IMR-90 (cell line): ENCODE data around the gene CNDP2. TPM values are rescaled to one million over a fixed set of nuclear protein-coding genes. Genes with fewer than 3 reads are reported as not detected.

ENCODE experiments used
- ATAC-seq: fragments of 200-7000 bp; cut with Tn5 transposase; 2 replicates; pipeline ENCODE4 v1.9.1; 2020; ENCODE audit warnings: low read depth, mild to moderate bottlenecking, moderate library complexity
- BruUV-seq: library from RNA; stranded (reverse); fragments of 400-500 nt; replicated peaks from 2 replicates; lab custom pipeline; 2021; lab: Mats Ljungman, UMichigan
- CTCF ChIA-PET: fragments of 300-600 bp; formaldehyde crosslinking; extraction: SDS; loops from one replicate; lab custom pipeline; 2021; ENCODE audit warnings: antibody characterized with exemption; lab: Yijun Ruan, JAX
- POLR2A ChIA-PET: fragments of 300-600 bp; sonication (Branson Sonifier 250); formaldehyde crosslinking; loops from one replicate; lab custom pipeline; 2022; ENCODE audit warnings: antibody characterized with exemption; ENCODE audit not compliant: unreplicated experiment; lab: Charles Lee
- DNase-seq: peaks from one replicate; pipeline ENCODE4 v3.0.0; 2013
- H2AFZ ChIP-seq: replicated peaks from 2 replicates; pipeline ENCODE3; 2013; ENCODE audit warnings: low read length, mild to moderate bottlenecking; ENCODE audit not compliant: poor library complexity
- H2AK5ac ChIP-seq: 2 replicates; pipeline ENCODE4 v1.6.1; 2013; ENCODE audit warnings: low read depth, low read length, inconsistent platforms
- H2AK9ac ChIP-seq: replicated peaks from 2 replicates; pipeline ENCODE3; 2013; ENCODE audit warnings: mild to moderate bottlenecking, low read depth, low read length, moderate library complexity; ENCODE audit not compliant: poor library complexity
- H2BK120ac ChIP-seq: 2 replicates; pipeline ENCODE4 v1.6.1; 2013; ENCODE audit warnings: low read depth, low read length, inconsistent platforms
- H2BK15ac ChIP-seq: 3 replicates; pipeline ENCODE4 v1.6.1; 2013; ENCODE audit warnings: low read depth, low read length, inconsistent platforms
- H2BK20ac ChIP-seq: 2 replicates; pipeline ENCODE4 v1.6.1; 2013; ENCODE audit warnings: low read depth, mild to moderate bottlenecking, inconsistent platforms, low read length, moderate library complexity
- H2BK5ac ChIP-seq: 2 replicates; pipeline ENCODE4 v1.6.1; 2013; ENCODE audit warnings: mild to moderate bottlenecking, low read depth, low read length, inconsistent platforms; ENCODE audit not compliant: poor library complexity, severe bottlenecking
- H3K14ac ChIP-seq: replicated peaks from 2 replicates; pipeline ENCODE4 v1.6.1; 2013; ENCODE audit warnings: low read depth, low read length, inconsistent platforms
- H3K18ac ChIP-seq: 2 replicates; pipeline ENCODE4 v1.6.1; 2013; ENCODE audit warnings: low read depth, low read length, control low read depth
- H3K23ac ChIP-seq: 2 replicates; pipeline ENCODE4 v1.6.1; 2013; ENCODE audit warnings: low read depth, low read length, inconsistent platforms
- H3K27ac ChIP-seq: 2 replicates; pipeline ENCODE4 v1.5.1; 2013; ENCODE audit warnings: mild to moderate bottlenecking, control low read depth, low read length; ENCODE audit not compliant: insufficient read depth
- H3K27me3 ChIP-seq: 2 replicates; pipeline ENCODE4 v1.6.1; 2013; ENCODE audit warnings: low read length; ENCODE audit not compliant: control insufficient read depth, insufficient read depth
- H3K36me3 ChIP-seq: 2 replicates; pipeline ENCODE4 v1.6.1; 2013; ENCODE audit warnings: low read length, mixed read lengths; ENCODE audit not compliant: control insufficient read depth, insufficient read depth
- H3K4ac ChIP-seq: 2 replicates; pipeline ENCODE4 v1.6.1; 2013; ENCODE audit warnings: low read depth, low read length, inconsistent platforms
- H3K4me1 ChIP-seq: 2 replicates; pipeline ENCODE4 v1.6.1; 2013; ENCODE audit warnings: low read length, mixed read lengths; ENCODE audit not compliant: control insufficient read depth, insufficient read depth
- H3K4me2 ChIP-seq: 2 replicates; pipeline ENCODE4 v1.6.1; 2013; ENCODE audit warnings: low read depth, mild to moderate bottlenecking, control low read depth, low read length, moderate library complexity
- H3K4me3 ChIP-seq: 2 replicates; pipeline ENCODE4 v1.5.1; 2013; ENCODE audit warnings: low read depth, mild to moderate bottlenecking, control low read depth, low read length, moderate library complexity; ENCODE audit not compliant: insufficient read depth
- H3K56ac ChIP-seq: 2 replicates; pipeline ENCODE4 v1.6.1; 2013; ENCODE audit warnings: low read length, inconsistent platforms; ENCODE audit not compliant: insufficient read depth; ENCODE audit errors: extremely low read depth
- H3K79me1 ChIP-seq, 2 experiments: 2 replicates each; pipeline ENCODE4 v1.6.1; 2013; ENCODE audit warnings: low read length in 2 of 2, inconsistent platforms in 1 of 2, low read depth in 1 of 2
- H3K9ac ChIP-seq: 2 replicates; pipeline ENCODE4 v1.6.1; 2013; ENCODE audit warnings: low read depth, low read length, control low read depth
- H3K9me1 ChIP-seq: 2 replicates; pipeline ENCODE4 v1.6.1; 2013; ENCODE audit warnings: low read length, inconsistent platforms; ENCODE audit not compliant: insufficient read depth
- H3K9me3 ChIP-seq: 2 replicates; pipeline ENCODE4 v1.6.1; 2013; ENCODE audit warnings: low read length; ENCODE audit not compliant: control insufficient read depth, insufficient read depth
- H4K20me1 ChIP-seq: 2 replicates; pipeline ENCODE4 v1.6.1; 2013; ENCODE audit warnings: low read length, inconsistent platforms; ENCODE audit not compliant: insufficient read depth
- H4K5ac ChIP-seq: 2 replicates; pipeline ENCODE4 v1.6.1; 2013; ENCODE audit warnings: mild to moderate bottlenecking, low read depth, low read length, control low read depth
- H4K8ac ChIP-seq, 2 experiments: 2 replicates each; pipeline ENCODE4 v1.6.1; 2013; ENCODE audit warnings: low read depth in 2 of 2, low read length in 2 of 2, control low read depth in 1 of 2, inconsistent platforms in 1 of 2
- H4K91ac ChIP-seq: 2 replicates; pipeline ENCODE4 v1.6.1; 2013; ENCODE audit warnings: low read depth, low read length, inconsistent platforms; ENCODE audit not compliant: insufficient read depth
- BHLHE40 ChIP-seq: fragments of 150-350 bp; IDR thresholded peaks from 2 replicates; pipeline ENCODE4 v1.6.1; 2016; ENCODE audit warnings: mild to moderate bottlenecking, low read depth, low read length
- CHD1 ChIP-seq: IDR thresholded peaks from 2 replicates; pipeline ENCODE4 v1.6.1; 2012; ENCODE audit warnings: low read depth, low read length, improper control_type of control experiment
- NFE2L2 ChIP-seq: fragments of 150-350 bp; IDR thresholded peaks from 2 replicates; pipeline ENCODE4 v1.6.1; 2016; ENCODE audit warnings: low read depth, mild to moderate bottlenecking, low read length
- RAD21 ChIP-seq: IDR thresholded peaks from 2 replicates; pipeline ENCODE4 v1.6.1; 2012; ENCODE audit warnings: low read length, improper control_type of control experiment
- WGBS, 2 experiments: methylation state at CpG; one replicate each; pipeline versions ENCODE4 v1.1.5 to v1.1.7; 2013; ENCODE audit warnings: missing lambda C conversion rate in 2 of 2; ENCODE audit not compliant: insufficient read length in 1 of 2; ENCODE audit errors: extremely low coverage in 2 of 2; 5-methylcytosine and 5-hydroxymethylcytosine counted together
- dilution Hi-C: fragments of 300-500 bp; cut with HindIII; formaldehyde crosslinking; loops from one replicate; pipeline ENCODE4 v1.14.3; 2018; ENCODE audit warnings: low sequenced_read_pairs; ENCODE audit not compliant: unreplicated experiment
- in situ Hi-C: fragments of 300-500 bp; cut with MboI; formaldehyde crosslinking; loops from 3 replicates; pipeline ENCODE4 v1.14.3; 2019; ENCODE audit warnings: low sequenced_read_pairs, inconsistent platforms, mixed read lengths
- intact Hi-C: fragments of 100-400 bp; cut with micrococcal nuclease; formaldehyde crosslinking; loops from 2 replicates; pipeline ENCODE4 v1.10.0; 2022
- polyA plus RNA-seq, 3 experiments: library from polyadenylated mRNA; depleted of rRNA; stranded (reverse); fragments of >200 nt; gene quantifications; 2 replicates each; pipeline ENCODE4 v1.2.3, GENCODE V29; 2012; ENCODE audit warnings: low replicate concordance in 1 of 3
- total RNA-seq: library from RNA; depleted of rRNA; stranded (reverse); fragments of >200 nt; gene quantifications from 2 replicates; pipeline ENCODE4 v1.2.3, GENCODE V29; 2012

CNDP2 gene
- total and polyA plus RNA-seq, 2 of the 4 experiments (the other 2 are of a cell fraction): 52.0 to 67.9 TPM

DNA sequence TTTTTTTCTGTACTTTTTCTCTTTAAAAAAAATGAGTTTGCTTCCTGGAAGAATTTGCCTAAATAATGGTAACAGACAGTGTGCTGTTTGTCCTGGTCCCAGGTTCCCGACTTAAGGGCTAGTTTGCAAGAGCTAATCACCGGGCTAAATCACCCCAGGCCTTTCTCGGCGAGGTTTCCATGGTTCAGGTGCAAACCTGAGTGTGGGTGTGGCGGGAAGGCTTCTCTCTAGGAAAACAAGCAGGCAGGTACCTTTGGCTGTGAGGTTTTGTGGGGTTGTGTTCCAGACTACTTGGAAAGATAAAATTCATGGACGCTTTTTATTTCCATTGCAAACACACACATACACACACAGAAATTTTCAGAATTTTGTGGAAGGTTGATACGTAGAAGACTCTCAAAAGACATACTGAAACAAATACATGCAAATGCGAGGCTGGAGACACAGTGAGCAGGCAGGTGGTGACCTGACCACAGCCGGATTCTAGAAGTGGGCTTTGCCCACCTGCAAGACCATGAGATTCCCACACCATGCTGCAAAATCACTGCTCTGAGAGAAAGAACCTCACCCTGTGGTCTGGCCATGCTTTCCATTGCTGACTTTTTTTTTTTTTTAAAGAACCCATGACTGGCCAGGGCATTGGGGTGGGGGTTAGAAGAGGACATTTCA, 39.0 kb downstream of the CNDP2 start:
- no peak overlapping the region for H3K56ac ChIP-seq
- H3K4me2 ChIP-seq: no peak overlapping the region
- no peaks in the 10 kb centered on the region for H3K79me1 ChIP-seq
- no peak overlapping the region for H2AFZ ChIP-seq
- BruUV-seq: no TSS peak
- no peak overlapping the region for H2BK20ac ChIP-seq
- no peak overlapping the region for H2BK120ac ChIP-seq
- no peak overlapping the region for H2BK15ac ChIP-seq
- H3K4me3 ChIP-seq: no peak overlapping the region
- WGBS, 2 experiments: 48% methylated on average over 2 of the region's 9 CpGs; no CpG with 5 or more reads in 1 of the 2 experiments
- H3K4me1 ChIP-seq: no peaks in the 10 kb centered on the region
- H3K23ac ChIP-seq: no peak overlapping the region
- H3K14ac ChIP-seq: no peak overlapping the region
- DNase-seq: no peak
- H3K4ac ChIP-seq: no peak overlapping the region
- H4K20me1 ChIP-seq: no peaks in the 10 kb centered on the region
- H3K9ac ChIP-seq: no peak overlapping the region
- peaks cover 27% of the 10 kb centered on the region for H3K27me3 ChIP-seq
- no peaks in the 10 kb centered on the region for H3K9me1 ChIP-seq
- no peak overlapping the region for H2AK9ac ChIP-seq
- H3K9me3 ChIP-seq: no peaks in the 10 kb centered on the region
- no peak overlapping the region for H4K91ac ChIP-seq
- no peak overlapping the region for H2AK5ac ChIP-seq
- TF ChIP-seq BHLHE40 (no peak), CHD1 (no peak), NFE2L2 (no peak), RAD21 (no peak)
- no peaks in the 10 kb centered on the region for H3K36me3 ChIP-seq
- H4K5ac ChIP-seq: no peak overlapping the region
- H3K18ac ChIP-seq: no peak overlapping the region
- H4K8ac ChIP-seq: no peak overlapping the region
- POLR2A ChIA-PET: no interaction called here
- CTCF ChIA-PET: no interaction called here
- intact Hi-C loops: no loop called here
- in situ Hi-C loops: no loop called here
- no peak overlapping the region for H2BK5ac ChIP-seq
- dilution Hi-C loops: no loop called here
- ATAC-seq: no peak
- H3K27ac ChIP-seq: no peak overlapping the region
